GM12878 (cell line): ENCODE measurements around the gene DXO. TPM values are rescaled to one million over a fixed set of nuclear protein-coding genes. Genes with fewer than 3 reads are reported as not detected.

Experiments used
- ATAC-seq: fragments of 200-7000 bp; cut with Tn5 transposase; 3 replicates; pipeline ENCODE4 v1.9.1; 2020; ENCODE audit warnings: mild to moderate bottlenecking, moderate library complexity
- BruUV-seq: library from RNA; stranded (reverse); fragments of 400-500 nt; replicated peaks from 2 replicates; lab custom pipeline; 2021; lab: Mats Ljungman, UMichigan
- CTCF ChIA-PET: fragments of 300-600 bp; sonication (Branson Sonifier 250); formaldehyde crosslinking; extraction: SDS; loops from one replicate; lab custom pipeline; 2021; ENCODE audit warnings: inconsistent platforms; lab: Yijun Ruan, JAX
- POLR2A ChIA-PET: fragments of 350-600 bp; formaldehyde crosslinking; extraction: SDS; loops from one replicate; lab custom pipeline; 2021; ENCODE audit warnings: inconsistent platforms; lab: Charles Lee
- RAD21 ChIA-PET: fragments of 300-600 bp; sonication (Branson Sonifier 250); formaldehyde crosslinking; loops from one replicate; lab custom pipeline; 2023; ENCODE audit warnings: antibody characterized with exemption; ENCODE audit not compliant: unreplicated experiment; lab: Charles Lee
- SMC1A ChIA-PET: fragments of 300-600 bp; sonication (Branson Sonifier 250); formaldehyde crosslinking; loops from one replicate; lab custom pipeline; 2023; ENCODE audit not compliant: unreplicated experiment, uncharacterized antibody; lab: Charles Lee
- DNase-seq: peaks from one replicate; pipeline ENCODE4 v3.0.0-alpha.2; 2011; ENCODE audit warnings: low read depth, low spot score
- FAIRE-seq: peaks from 3 replicates; lab custom pipeline; 2011; peaks lifted over from hg19 to GRCh38; lab: Jason Lieb, UNC
- H2AFZ ChIP-seq: 2 replicates; pipeline ENCODE4 v1.6.0; 2011; ENCODE audit warnings: low read depth, low read length, control low read depth; ENCODE audit not compliant: control insufficient read depth
- H3K27ac ChIP-seq: 2 replicates; pipeline ENCODE4 v1.5.1; 2011; ENCODE audit warnings: control low read depth; ENCODE audit not compliant: control insufficient read depth, insufficient read depth
- H3K27me3 ChIP-seq, 2 experiments: replicated peaks in 1 of 2; 2 replicates each; pipeline versions ENCODE4 v1.6.0 to v1.6.1; 2011; ENCODE audit warnings: low read length in 1 of 2; ENCODE audit not compliant: control insufficient read depth in 2 of 2, insufficient read depth in 2 of 2
- H3K36me3 ChIP-seq, 2 experiments: 2 replicates each; pipeline ENCODE4 v1.5.1; 2011; ENCODE audit warnings: low read length in 1 of 2; ENCODE audit not compliant: control insufficient read depth in 2 of 2, insufficient read depth in 2 of 2
- H3K4me1 ChIP-seq: 2 replicates; pipeline ENCODE4 v1.6.1; 2011; ENCODE audit warnings: mild to moderate bottlenecking, low read length, moderate library complexity, mixed read lengths; ENCODE audit not compliant: control insufficient read depth, insufficient read depth
- H3K4me2 ChIP-seq: 2 replicates; pipeline ENCODE4 v1.6.0; 2011; ENCODE audit warnings: control low read depth; ENCODE audit not compliant: control insufficient read depth, insufficient read depth
- H3K4me3 ChIP-seq: fragments of 200-600 bp; sonication (generic); 2 replicates; pipeline ENCODE4 v1.5.1; 2016
- H3K79me2 ChIP-seq: 2 replicates; pipeline ENCODE4 v1.6.0; 2011; ENCODE audit warnings: low read length; ENCODE audit not compliant: control insufficient read depth, insufficient read depth
- H3K9ac ChIP-seq: 2 replicates; pipeline ENCODE4 v1.8.0; 2011; ENCODE audit warnings: low read length, control low read depth, mixed read lengths; ENCODE audit not compliant: control insufficient read depth, insufficient read depth
- H3K9me3 ChIP-seq: replicated peaks from 3 replicates; pipeline ENCODE4 v1.5.1; 2011; ENCODE audit warnings: mild to moderate bottlenecking, low read length; ENCODE audit not compliant: control insufficient read depth, insufficient read depth
- H4K20me1 ChIP-seq: 2 replicates; pipeline ENCODE4 v1.6.0; 2011; ENCODE audit not compliant: control insufficient read depth, insufficient read depth
- BRCA1 ChIP-seq: IDR thresholded peaks from 2 replicates; pipeline ENCODE4 v1.6.1; 2011; ENCODE audit warnings: low read depth, low read length, improper control_type of control experiment
- JUND ChIP-seq: IDR thresholded peaks from 2 replicates; pipeline ENCODE4 v1.6.1; 2012; ENCODE audit warnings: low read depth, mild to moderate bottlenecking, low read length, improper control_type of control experiment, moderate library complexity
- MAX ChIP-seq: IDR thresholded peaks from 2 replicates; pipeline ENCODE4 v1.6.1; 2012; ENCODE audit warnings: low read depth, low read length, improper control_type of control experiment
- SIN3A ChIP-seq: IDR thresholded peaks from 2 replicates; pipeline ENCODE4 v1.6.1; 2012; ENCODE audit warnings: low read depth, low read length, improper control_type of control experiment
- SMC3 ChIP-seq: IDR thresholded peaks from 2 replicates; pipeline ENCODE4 v1.6.1; 2011; ENCODE audit warnings: low read length, improper control_type of control experiment, borderline replicate concordance
- WGBS: methylation state at CpG from one replicate; pipeline ENCODE4 v1.1.6; 2016; ENCODE audit warnings: low lambda C conversion rate; ENCODE audit not compliant: insufficient replicate concordance, insufficient coverage; ENCODE audit errors: missing lambda C conversion rate; 5-methylcytosine and 5-hydroxymethylcytosine counted together
- in situ Hi-C: fragments of 300-500 bp; cut with MboI; formaldehyde crosslinking; loops from 9 replicates; pipeline ENCODE4 v1.14.3; 2018; ENCODE audit warnings: mixed read lengths
- intact Hi-C: fragments of 100-400 bp; cut with micrococcal nuclease; formaldehyde crosslinking; loops from one replicate; pipeline ENCODE4 v1.14.2; 2022; ENCODE audit not compliant: unreplicated experiment
- polyA plus RNA-seq, 11 experiments: library from polyadenylated mRNA; depleted of rRNA in 4 of 11; unstranded in 6 of 11; stranded (reverse) in 5 of 11; fragments of >200 nt; fragmentation: Nextera tagmentation in 4 of 11; fragmentation: Illumina TruSeq in 1 of 11; extraction: Ambion mirVana in 4 of 11; extraction: Trizol in 1 of 11; gene quantifications; 1 replicate in 1 of 11; 2 replicates in 10 of 11; pipeline versions ENCODE4 v1.2.1 to v1.2.3, GENCODE V29; 2011 to 2016; ENCODE audit warnings: inconsistent platforms in 2 of 11, missing spikeins in 2 of 11, low read depth in 1 of 11
- total RNA-seq, 4 experiments: library from RNA; depleted of rRNA in 3 of 4; stranded (reverse); fragments of >200 nt in 3 of 4; fragmentation: Illumina TruSeq in 1 of 4; extraction: Trizol in 1 of 4; gene quantifications; 2 replicates each; pipeline versions ENCODE4 v1.2.1 to v1.2.3, GENCODE V29; 2013 to 2021

Gene DXO
- total and polyA plus RNA-seq, 10 of the 15 experiments (the other 5 are each of a cell fraction or from before 2014, with no cell fraction given), result 4.5 to 21.4 (median 16.3) TPM

DNA sequence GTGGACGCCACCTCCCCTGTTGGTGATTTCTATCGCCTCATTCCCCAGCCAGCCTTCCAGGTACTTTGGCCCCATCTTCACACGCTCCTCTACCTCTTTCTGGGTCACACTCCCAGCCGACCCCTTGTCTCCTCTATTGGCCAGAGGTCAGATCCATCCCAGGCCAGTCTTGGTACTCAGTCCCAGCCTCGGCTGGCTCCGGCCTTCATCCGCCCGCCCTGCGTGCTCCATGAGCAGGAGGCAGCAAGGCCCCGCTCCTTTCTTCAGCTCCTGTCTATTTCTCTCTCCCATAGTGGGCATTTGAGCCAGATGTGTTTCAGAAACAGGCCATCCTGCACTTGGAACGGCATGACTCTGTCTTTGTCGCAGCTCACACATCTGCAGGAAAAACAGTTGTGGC is 10.3 kb downstream of the DXO start:
- Histone ChIP-seq H3K27ac (no peak overlapping the region), H3K4me2 (no peak overlapping the region), H3K4me1 (peaks cover 11% of the 10 kb centered on the region), H2AFZ (no peak overlapping the region), H3K9ac (no peak overlapping the region), H3K36me3 (peaks cover 13 to 25% of the 10 kb centered on the region in 2 experiments), H3K27me3 (no peaks in the 10 kb centered on the region), H4K20me1 (no peaks in the 10 kb centered on the region), H3K9me3 (no peaks in the 10 kb centered on the region), H3K4me3 (no peak overlapping the region), H3K79me2 (peaks cover 27% of the 10 kb centered on the region)
- ATAC-seq (no peak), FAIRE-seq (no peak), DNase-seq (no peak)
- 96% methylated on average over 12 of the region's 12 CpGs for WGBS
- no TSS peak for BruUV-seq
- in situ Hi-C loops, result no loop called here
- ChIA-PET CTCF (interaction anchor here (0.5 kb wide), 1 partner anchor 257 kb away, joined by 3 read pairs; no protein-coding TSS in a partner anchor), SMC1A (no interaction called here), RAD21 (no interaction called here), POLR2A (interaction anchor here (0.6 kb wide), 1 partner anchor 804 kb away, joined by 3 read pairs; no protein-coding TSS in a partner anchor)
- intact Hi-C loops, result no loop called here
- TF ChIP-seq BRCA1 (no peak), SMC3 (no peak), SIN3A (no peak), JUND (no peak), MAX (no peak)
